Cerebellar cortex (tissue), 1 donor: ENCODE data around the gene HSPE1.

Experiments
- DNase-seq: peaks from one replicate; pipeline ENCODE4 v3.0.0-alpha.2; 2015; ENCODE audit warnings: low spot score

HSPE1 gene

GRCh38 chr2:197499594-197500502 lies at the start of gene HSPE1, which contains the start of gene HSPD1:
TSS of gene HSPE1 (plus strand) at chr2:197500379. CDS start at chr2:197500437, 58 bp downstream.
TSS of gene HSPD1 (minus strand) at chr2:197499840. CDS start at chr2:197498848, 992 bp downstream.
- DNase-seq, result peak; percentile 99

- DNase-seq, result no peak
These were observed 49.7 kb upstream of the HSPE1 start for GRCh38 chr2:197450465-197450864.

GRCh38 chr2:197450935-197451358 lies 49.2 kb upstream of the HSPE1 start:
- peak; percentile 13 for DNase-seq

- DNase-seq, result no peak
These were observed 47.4 kb upstream of the HSPE1 start for GRCh38 chr2:197452754-197453122.

GRCh38 chr2:197453123-197453913 lies 46.9 kb upstream of the HSPE1 start, which contains the start of gene COQ10B:
TSS of gene COQ10B (plus strand) at chr2:197453552. CDS start at chr2:197453561, 9 bp downstream.
- DNase-seq, result peak; percentile 100

- DNase-seq, result no peak
These were observed 46.2 kb upstream of the HSPE1 start for GRCh38 chr2:197453914-197454398.

GRCh38 chr2:197454923-197455322 lies 45.3 kb upstream of the HSPE1 start:
- no peak for DNase-seq

- no peak for DNase-seq
These were observed 44.8 kb upstream of the HSPE1 start for GRCh38 chr2:197455428-197455827.

- DNase-seq, result no peak
These were observed 39.5 kb upstream of the HSPE1 start for GRCh38 chr2:197460649-197461048.

GRCh38 chr2:197461057-197461456 lies 39.1 kb upstream of the HSPE1 start:
- no peak for DNase-seq

- DNase-seq, result no peak
These were observed 36.0 kb upstream of the HSPE1 start for GRCh38 chr2:197464175-197464574.

GRCh38 chr2:197472166-197472565 lies 28.0 kb upstream of the HSPE1 start:
- no peak for DNase-seq

- DNase-seq, result no peak
These were observed 22.4 kb upstream of the HSPE1 start for GRCh38 chr2:197477797-197478196.

- DNase-seq, result no peak
These were observed 19.8 kb upstream of the HSPE1 start for GRCh38 chr2:197480165-197481036.

GRCh38 chr2:197484248-197484647 lies 15.9 kb upstream of the HSPE1 start:
- DNase-seq, result peak; percentile 23

- DNase-seq, result no peak
These were observed 14.0 kb upstream of the HSPE1 start for GRCh38 chr2:197486175-197486574.

GRCh38 chr2:197487385-197487784 lies 12.8 kb upstream of the HSPE1 start:
- no peak for DNase-seq

- no peak for DNase-seq
These were observed 4.6 kb upstream of the HSPE1 start for GRCh38 chr2:197495433-197496134.

GRCh38 chr2:197496695-197497094 lies 3.5 kb upstream of the HSPE1 start:
- DNase-seq, result no peak

- DNase-seq, result no peak
These were observed 2.9 kb upstream of the HSPE1 start for GRCh38 chr2:197497326-197497725.
